K562 (cell line): ENCODE data around the gene AAGAB.

Experiments used
- CBX8 ChIP-seq: fragments of 200-600 bp; sonication (generic); IDR thresholded peaks from 2 replicates; pipeline ENCODE4 v1.6.1; 2012; ENCODE audit warnings: borderline replicate concordance, mixed run types, low read depth, mild to moderate bottlenecking, moderate library complexity, mixed read lengths, low read length, control low read depth, inconsistent platforms; ENCODE audit not compliant: poor library complexity, severe bottlenecking; ENCODE audit errors: extremely low read depth
- EZH2 ChIP-seq: IDR thresholded peaks from 2 replicates; pipeline ENCODE4 v1.6.1; 2012; ENCODE audit warnings: low read depth, mild to moderate bottlenecking, inconsistent platforms, low read length, borderline replicate concordance
- KDM1A ChIP-seq, 2 experiments: fragments of 450-650 bp; IDR thresholded peaks; 2 replicates each; pipeline ENCODE4 v1.6.1; 2016; ENCODE audit warnings: mild to moderate bottlenecking in 2 of 2
- MYC ChIP-seq, 2 experiments: fragments of 250-450 bp in 1 of 2; sonication (Bioruptor Pico) in 1 of 2; IDR thresholded peaks; 2 replicates each; pipeline versions ENCODE4 v1.5.1 to v1.6.1; 2012 to 2021; ENCODE audit warnings: low read depth in 2 of 2, borderline replicate concordance in 1 of 2, improper control_type of control experiment in 1 of 2, low read length in 1 of 2, mild to moderate bottlenecking in 1 of 2, moderate library complexity in 1 of 2
- NFRKB ChIP-seq: fragments of 450-650 bp; IDR thresholded peaks from 2 replicates; pipeline ENCODE4 v1.6.1; 2016; ENCODE audit warnings: low read depth
- RBBP5 ChIP-seq: fragments of 200-600 bp; sonication (generic); IDR thresholded peaks from 2 replicates; pipeline ENCODE4 v1.6.1; 2012; ENCODE audit warnings: borderline replicate concordance, mild to moderate bottlenecking, low read length, control low read depth, inconsistent platforms; ENCODE audit not compliant: insufficient read depth, poor library complexity, severe bottlenecking
- TF ChIP-seq, protein P1 (sequence below), 3 experiments: IDR thresholded peaks in 2 of 3; conservative IDR thresholded peaks in 1 of 3; 2 replicates each; pipeline ENCODE4 v1.5.1; 2011 to 2012; ENCODE audit warnings: low read length in 3 of 3, mild to moderate bottlenecking in 3 of 3, control low read depth in 2 of 3, improper control_type of control experiment in 1 of 3, inconsistent platforms in 1 of 3, low read depth in 1 of 3, mixed read lengths in 1 of 3, moderate library complexity in 1 of 3; ENCODE audit not compliant: insufficient read depth in 2 of 3
- TF ChIP-seq, protein P2 (sequence below): fragments of 450-650 bp; IDR thresholded peaks from 2 replicates; pipeline ENCODE4 v1.6.1; 2017; ENCODE audit warnings: antibody characterized with exemption, mild to moderate bottlenecking

DNA sequence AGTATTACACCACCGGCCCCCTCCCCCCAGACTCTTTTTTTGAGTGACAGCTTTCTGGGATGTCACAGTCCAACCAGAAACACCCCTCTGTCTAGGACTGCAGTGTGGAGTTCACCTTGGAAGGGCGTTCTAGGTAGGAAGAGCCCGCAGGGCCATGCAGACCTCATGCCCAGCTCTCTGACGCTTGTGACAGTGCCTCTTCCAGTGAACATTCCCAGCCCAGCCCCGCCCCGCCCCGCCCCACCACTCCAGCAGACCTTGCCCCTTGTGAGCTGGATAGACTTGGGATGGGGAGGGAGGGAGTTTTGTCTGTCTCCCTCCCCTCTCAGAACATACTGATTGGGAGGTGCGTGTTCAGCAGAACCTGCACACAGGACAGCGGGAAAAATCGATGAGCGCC lies 63.6 kb downstream of the AAGAB start:
- TF ChIP-seq NFRKB: no peak
- no peak for TF ChIP-seq MYC (IDR thresholded peaks at IDR 0.05; ENCODE audit: low read depth, low read length)
- TF ChIP-seq MYC (CRISPR knock-in tag; IDR thresholded peaks at IDR 0.05; ENCODE audit: borderline replicate concordance, low read depth): no peak
- TF ChIP-seq CBX8: no peak
- TF ChIP-seq, protein P1, sequence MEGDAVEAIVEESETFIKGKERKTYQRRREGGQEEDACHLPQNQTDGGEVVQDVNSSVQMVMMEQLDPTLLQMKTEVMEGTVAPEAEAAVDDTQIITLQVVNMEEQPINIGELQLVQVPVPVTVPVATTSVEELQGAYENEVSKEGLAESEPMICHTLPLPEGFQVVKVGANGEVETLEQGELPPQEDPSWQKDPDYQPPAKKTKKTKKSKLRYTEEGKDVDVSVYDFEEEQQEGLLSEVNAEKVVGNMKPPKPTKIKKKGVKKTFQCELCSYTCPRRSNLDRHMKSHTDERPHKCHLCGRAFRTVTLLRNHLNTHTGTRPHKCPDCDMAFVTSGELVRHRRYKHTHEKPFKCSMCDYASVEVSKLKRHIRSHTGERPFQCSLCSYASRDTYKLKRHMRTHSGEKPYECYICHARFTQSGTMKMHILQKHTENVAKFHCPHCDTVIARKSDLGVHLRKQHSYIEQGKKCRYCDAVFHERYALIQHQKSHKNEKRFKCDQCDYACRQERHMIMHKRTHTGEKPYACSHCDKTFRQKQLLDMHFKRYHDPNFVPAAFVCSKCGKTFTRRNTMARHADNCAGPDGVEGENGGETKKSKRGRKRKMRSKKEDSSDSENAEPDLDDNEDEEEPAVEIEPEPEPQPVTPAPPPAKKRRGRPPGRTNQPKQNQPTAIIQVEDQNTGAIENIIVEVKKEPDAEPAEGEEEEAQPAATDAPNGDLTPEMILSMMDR (IDR thresholded peaks at IDR 0.05 in 2 of 3, conservative IDR thresholded peaks at IDR 0.05 in 1 of 3; ENCODE audit: insufficient read depth in 2 of 3, low read depth in 1 of 3, low read length in 3 of 3): no peak
- no peak for TF ChIP-seq RBBP5
- TF ChIP-seq, protein P2, sequence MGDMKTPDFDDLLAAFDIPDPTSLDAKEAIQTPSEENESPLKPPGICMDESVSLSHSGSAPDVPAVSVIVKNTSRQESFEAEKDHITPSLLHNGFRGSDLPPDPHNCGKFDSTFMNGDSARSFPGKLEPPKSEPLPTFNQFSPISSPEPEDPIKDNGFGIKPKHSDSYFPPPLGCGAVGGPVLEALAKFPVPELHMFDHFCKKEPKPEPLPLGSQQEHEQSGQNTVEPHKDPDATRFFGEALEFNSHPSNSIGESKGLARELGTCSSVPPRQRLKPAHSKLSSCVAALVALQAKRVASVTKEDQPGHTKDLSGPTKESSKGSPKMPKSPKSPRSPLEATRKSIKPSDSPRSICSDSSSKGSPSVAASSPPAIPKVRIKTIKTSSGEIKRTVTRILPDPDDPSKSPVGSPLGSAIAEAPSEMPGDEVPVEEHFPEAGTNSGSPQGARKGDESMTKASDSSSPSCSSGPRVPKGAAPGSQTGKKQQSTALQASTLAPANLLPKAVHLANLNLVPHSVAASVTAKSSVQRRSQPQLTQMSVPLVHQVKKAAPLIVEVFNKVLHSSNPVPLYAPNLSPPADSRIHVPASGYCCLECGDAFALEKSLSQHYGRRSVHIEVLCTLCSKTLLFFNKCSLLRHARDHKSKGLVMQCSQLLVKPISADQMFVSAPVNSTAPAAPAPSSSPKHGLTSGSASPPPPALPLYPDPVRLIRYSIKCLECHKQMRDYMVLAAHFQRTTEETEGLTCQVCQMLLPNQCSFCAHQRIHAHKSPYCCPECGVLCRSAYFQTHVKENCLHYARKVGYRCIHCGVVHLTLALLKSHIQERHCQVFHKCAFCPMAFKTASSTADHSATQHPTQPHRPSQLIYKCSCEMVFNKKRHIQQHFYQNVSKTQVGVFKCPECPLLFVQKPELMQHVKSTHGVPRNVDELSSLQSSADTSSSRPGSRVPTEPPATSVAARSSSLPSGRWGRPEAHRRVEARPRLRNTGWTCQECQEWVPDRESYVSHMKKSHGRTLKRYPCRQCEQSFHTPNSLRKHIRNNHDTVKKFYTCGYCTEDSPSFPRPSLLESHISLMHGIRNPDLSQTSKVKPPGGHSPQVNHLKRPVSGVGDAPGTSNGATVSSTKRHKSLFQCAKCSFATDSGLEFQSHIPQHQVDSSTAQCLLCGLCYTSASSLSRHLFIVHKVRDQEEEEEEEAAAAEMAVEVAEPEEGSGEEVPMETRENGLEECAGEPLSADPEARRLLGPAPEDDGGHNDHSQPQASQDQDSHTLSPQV: no peak
- TF ChIP-seq EZH2: no peak
- TF ChIP-seq KDM1A (IDR thresholded peaks at IDR 0.05): no peak
